ENCODE results near the gene PTPRG. TPM values are rescaled to one million over a fixed set of nuclear protein-coding genes. Genes with fewer than 3 reads are reported as not detected.

PTPRG gene
- total and polyA plus RNA-seq, 2 donors (not counting 3 experiments of a cell fraction or from before 2014, with no cell fraction given), result 8.9 to 39.1 TPM

- ChIA-PET CTCF (no interaction called here), POLR2A (no interaction called here)
- no peaks in the 10 kb centered on the region for H3K9me1 ChIP-seq (replicated peaks; ENCODE audit: control insufficient read depth, extremely low read depth, insufficient read depth, low read length)
- TF ChIP-seq POLR2AphosphoS5 (IDR thresholded peaks at IDR 0.05; ENCODE audit: insufficient read depth, low read depth, low read length) (no peak), EZH2 (IDR thresholded peaks at IDR 0.05; ENCODE audit: borderline replicate concordance, low read depth, low read length, severe bottlenecking) (no peak), POLR2A (IDR thresholded peaks at IDR 0.05; ENCODE audit: low read depth, low read length) (no peak)
- TF ChIP-seq, protein P1, sequence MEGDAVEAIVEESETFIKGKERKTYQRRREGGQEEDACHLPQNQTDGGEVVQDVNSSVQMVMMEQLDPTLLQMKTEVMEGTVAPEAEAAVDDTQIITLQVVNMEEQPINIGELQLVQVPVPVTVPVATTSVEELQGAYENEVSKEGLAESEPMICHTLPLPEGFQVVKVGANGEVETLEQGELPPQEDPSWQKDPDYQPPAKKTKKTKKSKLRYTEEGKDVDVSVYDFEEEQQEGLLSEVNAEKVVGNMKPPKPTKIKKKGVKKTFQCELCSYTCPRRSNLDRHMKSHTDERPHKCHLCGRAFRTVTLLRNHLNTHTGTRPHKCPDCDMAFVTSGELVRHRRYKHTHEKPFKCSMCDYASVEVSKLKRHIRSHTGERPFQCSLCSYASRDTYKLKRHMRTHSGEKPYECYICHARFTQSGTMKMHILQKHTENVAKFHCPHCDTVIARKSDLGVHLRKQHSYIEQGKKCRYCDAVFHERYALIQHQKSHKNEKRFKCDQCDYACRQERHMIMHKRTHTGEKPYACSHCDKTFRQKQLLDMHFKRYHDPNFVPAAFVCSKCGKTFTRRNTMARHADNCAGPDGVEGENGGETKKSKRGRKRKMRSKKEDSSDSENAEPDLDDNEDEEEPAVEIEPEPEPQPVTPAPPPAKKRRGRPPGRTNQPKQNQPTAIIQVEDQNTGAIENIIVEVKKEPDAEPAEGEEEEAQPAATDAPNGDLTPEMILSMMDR (IDR thresholded peaks at IDR 0.05; ENCODE audit: extremely low read depth in 1 of 2, insufficient read depth in 1 of 2, low read depth in 1 of 2, low read length in 2 of 2), result no peak
- TF ChIP-seq, protein P2, sequence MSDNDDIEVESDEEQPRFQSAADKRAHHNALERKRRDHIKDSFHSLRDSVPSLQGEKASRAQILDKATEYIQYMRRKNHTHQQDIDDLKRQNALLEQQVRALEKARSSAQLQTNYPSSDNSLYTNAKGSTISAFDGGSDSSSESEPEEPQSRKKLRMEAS (IDR thresholded peaks at IDR 0.05; ENCODE audit: insufficient read depth, insufficient read length), result no peak
- H3K9ac ChIP-seq (replicated peaks; ENCODE audit: extremely low read depth, insufficient read depth, low read length), result no peak overlapping the region
- no peak overlapping the region for H3K4me2 ChIP-seq (ENCODE audit: insufficient read depth, low read length)
- H3K79me2 ChIP-seq (ENCODE audit: control insufficient read depth, insufficient read depth, low read length), result no peaks in the 10 kb centered on the region
- H3K4me1 ChIP-seq (ENCODE audit: control insufficient read depth, extremely low read depth, insufficient read depth, low read length), result no peaks in the 10 kb centered on the region
- H3K27ac ChIP-seq (ENCODE audit: insufficient read depth, low read depth, low read length), result no peak overlapping the region
- H3K4me3 ChIP-seq (replicated peaks in 1 of 3; ENCODE audit: insufficient read depth in 1 of 3, low read depth in 1 of 3, low read length in 3 of 3), result no peak overlapping the region
- no peak overlapping the region for H2AFZ ChIP-seq (ENCODE audit: low read depth, low read length)
- FAIRE-seq (no peak), DNase-seq (ENCODE audit: low read depth, low spot score) (no peak)
- no peaks in the 10 kb centered on the region for H4K20me1 ChIP-seq (replicated peaks; ENCODE audit: control insufficient read depth, extremely low read depth, insufficient read depth, low read length)
- H3K36me3 ChIP-seq (ENCODE audit: control insufficient read depth in 2 of 2, extremely low read depth in 1 of 2, insufficient read depth in 2 of 2, low read length in 2 of 2), result no peaks in the 10 kb centered on the region
- no peaks in the 10 kb centered on the region for H3K27me3 ChIP-seq (ENCODE audit: control insufficient read depth in 2 of 2, insufficient read depth in 2 of 2, low read length in 2 of 2)
- no peaks in the 10 kb centered on the region for H3K9me3 ChIP-seq (replicated peaks; ENCODE audit: control insufficient read depth, insufficient read depth, low read length)
- intact Hi-C loops (cut with micrococcal nuclease), result no loop called here
- no TSS peak for BruUV-seq (replicated peaks)
- dilution Hi-C loops (cut with MboI; ENCODE audit: extremely low pct_ligation_motif_present, low sequenced_read_pairs), result no loop called here
Observed at GRCh38 chr3:61997101-61997500, 435.7 kb downstream of the PTPRG start.

- BruUV-seq (replicated peaks), result no TSS peak
- no peak overlapping the region for H3K27ac ChIP-seq (ENCODE audit: insufficient read depth, low read depth, low read length)
- H4K20me1 ChIP-seq (replicated peaks; ENCODE audit: control insufficient read depth, extremely low read depth, insufficient read depth, low read length), result no peaks in the 10 kb centered on the region
- no peak overlapping the region for H3K9ac ChIP-seq (replicated peaks; ENCODE audit: extremely low read depth, insufficient read depth, low read length)
- H3K9me1 ChIP-seq (replicated peaks; ENCODE audit: control insufficient read depth, extremely low read depth, insufficient read depth, low read length), result no peaks in the 10 kb centered on the region
- ChIA-PET POLR2A (no interaction called here), CTCF (no interaction called here)
- TF ChIP-seq POLR2AphosphoS5 (IDR thresholded peaks at IDR 0.05; ENCODE audit: insufficient read depth, low read depth, low read length), result no peak
- TF ChIP-seq MYC (IDR thresholded peaks at IDR 0.05; ENCODE audit: low read depth, low read length), result no peak
- TF ChIP-seq POLR2A (IDR thresholded peaks at IDR 0.05; ENCODE audit: low read depth, low read length), result no peak
- no peak for TF ChIP-seq FOS (IDR thresholded peaks at IDR 0.05; ENCODE audit: borderline replicate concordance, insufficient read depth, low read length)
- TF ChIP-seq, protein P1 (IDR thresholded peaks at IDR 0.05; ENCODE audit: extremely low read depth in 1 of 2, insufficient read depth in 1 of 2, low read depth in 1 of 2, low read length in 2 of 2), result no peak
- no peak for TF ChIP-seq JUN (IDR thresholded peaks at IDR 0.05; ENCODE audit: borderline replicate concordance, insufficient read depth, insufficient read length, low read depth)
- TF ChIP-seq GATA2 (IDR thresholded peaks at IDR 0.05; ENCODE audit: insufficient read depth, insufficient read length, low read depth, low read length), result no peak
- no peak for TF ChIP-seq EZH2 (IDR thresholded peaks at IDR 0.05; ENCODE audit: borderline replicate concordance, low read depth, low read length, severe bottlenecking)
- TF ChIP-seq, protein P2 (IDR thresholded peaks at IDR 0.05; ENCODE audit: insufficient read depth, insufficient read length), result no peak
- H3K27me3 ChIP-seq (ENCODE audit: control insufficient read depth in 2 of 2, insufficient read depth in 2 of 2, low read length in 2 of 2), result no peaks in the 10 kb centered on the region
- no peak overlapping the region for H2AFZ ChIP-seq (ENCODE audit: low read depth, low read length)
- dilution Hi-C loops (cut with MboI; ENCODE audit: extremely low pct_ligation_motif_present, low sequenced_read_pairs) (no loop called here), intact Hi-C loops (cut with micrococcal nuclease) (no loop called here)
- H3K4me2 ChIP-seq (ENCODE audit: insufficient read depth, low read length), result no peak overlapping the region
- no peak for FAIRE-seq
- no peaks in the 10 kb centered on the region for H3K79me2 ChIP-seq (ENCODE audit: control insufficient read depth, insufficient read depth, low read length)
- no peaks in the 10 kb centered on the region for H3K36me3 ChIP-seq (ENCODE audit: control insufficient read depth in 2 of 2, extremely low read depth in 1 of 2, insufficient read depth in 2 of 2, low read length in 2 of 2)
- no peaks in the 10 kb centered on the region for H3K4me1 ChIP-seq (ENCODE audit: control insufficient read depth, extremely low read depth, insufficient read depth, low read length)
- H3K9me3 ChIP-seq (replicated peaks; ENCODE audit: control insufficient read depth, insufficient read depth, low read length), result no peaks in the 10 kb centered on the region
- no peak for DNase-seq (ENCODE audit: low read depth, low spot score)
- H3K4me3 ChIP-seq (replicated peaks in 1 of 3; ENCODE audit: insufficient read depth in 1 of 3, low read depth in 1 of 3, low read length in 3 of 3), result no peak overlapping the region
Observed at GRCh38 chr3:62003835-62004234, 442.5 kb downstream of the PTPRG start.
